HEK293 (cell line): ENCODE results near the gene CYP2A6.
A peak's percentile ranks its signal among the peaks of the same experiment; 100 is the strongest.

Experiments
- GLIS1 ChIP-seq: fragments of 450-650 bp; formaldehyde crosslinking; IDR thresholded peaks from 2 replicates; pipeline ENCODE4 v1.5.1; 2016; ENCODE audit warnings: missing biosample characterization, missing genetic modification characterization
- HIC1 ChIP-seq: fragments of 450-650 bp; formaldehyde crosslinking; IDR thresholded peaks from 2 replicates; pipeline ENCODE4 v1.5.1; 2016; ENCODE audit warnings: missing biosample characterization, missing genetic modification characterization
- KLF8 ChIP-seq: fragments of 450-650 bp; formaldehyde crosslinking; IDR thresholded peaks from 2 replicates; pipeline ENCODE4 v1.5.1; 2016; ENCODE audit warnings: missing biosample characterization, missing genetic modification characterization
- PRDM2 ChIP-seq: fragments of 450-650 bp; formaldehyde crosslinking; IDR thresholded peaks from 2 replicates; pipeline ENCODE4 v1.5.1; 2016; ENCODE audit warnings: missing biosample characterization, missing genetic modification characterization, borderline replicate concordance
- SETDB1 ChIP-seq: IDR thresholded peaks from one replicate; pipeline ENCODE4 v1.6.1; 2017; ENCODE audit warnings: mild to moderate bottlenecking, low read length, moderate library complexity, mixed read lengths; ENCODE audit not compliant: insufficient read length
- YY1 ChIP-seq: fragments of 450-650 bp; formaldehyde crosslinking; IDR thresholded peaks from 2 replicates; pipeline ENCODE4 v1.5.1; 2018; ENCODE audit warnings: missing biosample characterization, missing genetic modification characterization
- ZBTB26 ChIP-seq: fragments of 450-650 bp; formaldehyde crosslinking; optimal IDR thresholded peaks from 2 replicates; pipeline ENCODE3; 2016; ENCODE audit warnings: missing biosample characterization, mild to moderate bottlenecking, missing genetic modification characterization
- ZFHX2 ChIP-seq: fragments of 450-650 bp; formaldehyde crosslinking; conservative IDR thresholded peaks from 2 replicates; pipeline ENCODE4 v1.5.1; 2016; ENCODE audit warnings: missing biosample characterization, missing genetic modification characterization
- ZNF114 ChIP-seq: fragments of 450-650 bp; formaldehyde crosslinking; IDR thresholded peaks from 2 replicates; pipeline ENCODE4 v1.5.0; 2017; ENCODE audit warnings: missing biosample characterization, missing genetic modification characterization
- ZNF202 ChIP-seq: fragments of 450-650 bp; formaldehyde crosslinking; IDR thresholded peaks from 2 replicates; pipeline ENCODE4 v1.5.1; 2016; ENCODE audit warnings: missing biosample characterization, missing genetic modification characterization, borderline replicate concordance
- ZNF394 ChIP-seq: fragments of 450-650 bp; formaldehyde crosslinking; IDR thresholded peaks from 2 replicates; pipeline ENCODE4 v1.5.1; 2016; ENCODE audit warnings: missing biosample characterization, missing genetic modification characterization, mild to moderate bottlenecking, moderate library complexity, borderline replicate concordance
- ZNF510 ChIP-seq: fragments of 450-650 bp; formaldehyde crosslinking; IDR thresholded peaks from 2 replicates; pipeline ENCODE4 v1.5.1; 2018; ENCODE audit warnings: mild to moderate bottlenecking, missing genetic modification characterization, missing biosample characterization; ENCODE audit not compliant: insufficient replicate concordance
- ZNF560 ChIP-seq: fragments of 450-650 bp; formaldehyde crosslinking; IDR thresholded peaks from 2 replicates; pipeline ENCODE4 v1.5.1; 2017; ENCODE audit warnings: missing biosample characterization, missing genetic modification characterization, borderline replicate concordance
- ZNF664 ChIP-seq: fragments of 450-650 bp; formaldehyde crosslinking; IDR thresholded peaks from 2 replicates; pipeline ENCODE4 v1.5.1; 2016; ENCODE audit warnings: missing biosample characterization, missing genetic modification characterization
- ZNF768 ChIP-seq: fragments of 450-650 bp; formaldehyde crosslinking; IDR thresholded peaks from 2 replicates; pipeline ENCODE4 v1.5.1; 2018; ENCODE audit warnings: missing biosample characterization, mild to moderate bottlenecking, missing genetic modification characterization
- ZNF791 ChIP-seq: fragments of 450-650 bp; formaldehyde crosslinking; IDR thresholded peaks from 2 replicates; pipeline ENCODE4 v1.5.1; 2016; ENCODE audit warnings: missing biosample characterization, missing genetic modification characterization
- ZSCAN4 ChIP-seq: fragments of 450-650 bp; formaldehyde crosslinking; IDR thresholded peaks from 2 replicates; pipeline ENCODE4 v1.5.1; 2017; ENCODE audit warnings: missing biosample characterization, missing genetic modification characterization
- TF ChIP-seq, protein P1 (sequence below): fragments of 450-650 bp; formaldehyde crosslinking; IDR thresholded peaks from 2 replicates; pipeline ENCODE4 v1.5.1; 2016; ENCODE audit warnings: missing biosample characterization, missing genetic modification characterization, low read depth
- TF ChIP-seq, protein P2 (sequence below): fragments of 450-650 bp; formaldehyde crosslinking; IDR thresholded peaks from 2 replicates; pipeline ENCODE4 v1.5.1; 2016; ENCODE audit warnings: missing biosample characterization, missing genetic modification characterization
- TF ChIP-seq, protein P3 (sequence below): fragments of 450-650 bp; formaldehyde crosslinking; IDR thresholded peaks from 2 replicates; pipeline ENCODE4 v1.5.1; 2016; ENCODE audit warnings: missing biosample characterization, missing genetic modification characterization
- TF ChIP-seq, protein P4 (sequence below): fragments of 450-650 bp; formaldehyde crosslinking; IDR thresholded peaks from 2 replicates; pipeline ENCODE4 v1.5.1; 2017; ENCODE audit warnings: missing biosample characterization, missing genetic modification characterization

CYP2A6 gene

GRCh38 chr19:40804783-40805242 is 45.4 kb downstream of the CYP2A6 start (continued):
- TF ChIP-seq, protein P1, sequence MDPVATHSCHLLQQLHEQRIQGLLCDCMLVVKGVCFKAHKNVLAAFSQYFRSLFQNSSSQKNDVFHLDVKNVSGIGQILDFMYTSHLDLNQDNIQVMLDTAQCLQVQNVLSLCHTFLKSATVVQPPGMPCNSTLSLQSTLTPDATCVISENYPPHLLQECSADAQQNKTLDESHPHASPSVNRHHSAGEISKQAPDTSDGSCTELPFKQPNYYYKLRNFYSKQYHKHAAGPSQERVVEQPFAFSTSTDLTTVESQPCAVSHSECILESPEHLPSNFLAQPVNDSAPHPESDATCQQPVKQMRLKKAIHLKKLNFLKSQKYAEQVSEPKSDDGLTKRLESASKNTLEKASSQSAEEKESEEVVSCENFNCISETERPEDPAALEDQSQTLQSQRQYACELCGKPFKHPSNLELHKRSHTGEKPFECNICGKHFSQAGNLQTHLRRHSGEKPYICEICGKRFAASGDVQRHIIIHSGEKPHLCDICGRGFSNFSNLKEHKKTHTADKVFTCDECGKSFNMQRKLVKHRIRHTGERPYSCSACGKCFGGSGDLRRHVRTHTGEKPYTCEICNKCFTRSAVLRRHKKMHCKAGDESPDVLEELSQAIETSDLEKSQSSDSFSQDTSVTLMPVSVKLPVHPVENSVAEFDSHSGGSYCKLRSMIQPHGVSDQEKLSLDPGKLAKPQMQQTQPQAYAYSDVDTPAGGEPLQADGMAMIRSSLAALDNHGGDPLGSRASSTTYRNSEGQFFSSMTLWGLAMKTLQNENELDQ (tag by site-specific recombination): no peak
- TF ChIP-seq, protein P2, sequence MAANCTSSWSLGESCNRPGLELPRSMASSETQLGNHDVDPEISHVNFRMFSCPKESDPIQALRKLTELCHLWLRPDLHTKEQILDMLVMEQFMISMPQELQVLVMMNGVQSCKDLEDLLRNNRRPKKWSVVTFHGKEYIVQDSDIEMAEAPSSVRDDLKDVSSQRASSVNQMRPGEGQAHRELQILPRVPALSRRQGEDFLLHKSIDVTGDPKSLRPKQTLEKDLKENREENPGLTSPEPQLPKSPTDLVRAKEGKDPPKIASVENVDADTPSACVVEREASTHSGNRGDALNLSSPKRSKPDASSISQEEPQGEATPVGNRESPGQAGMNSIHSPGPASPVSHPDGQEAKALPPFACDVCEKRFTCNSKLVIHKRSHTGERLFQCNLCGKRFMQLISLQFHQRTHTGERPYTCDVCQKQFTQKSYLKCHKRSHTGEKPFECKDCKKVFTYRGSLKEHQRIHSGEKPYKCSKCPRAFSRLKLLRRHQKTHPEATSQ (tag by site-specific recombination): no peak
- TF ChIP-seq ZNF791 (tag by site-specific recombination) (no peak), SETDB1 (no peak), ZNF768 (tag by site-specific recombination) (no peak), ZSCAN4 (tag by site-specific recombination) (no peak), ZFHX2 (tag by site-specific recombination) (no peak), ZNF114 (no peak), ZNF202 (tag by site-specific recombination) (no peak), GLIS1 (peak; percentile 31; the same call in 1 of the 2 replicates), HIC1 (tag by site-specific recombination) (no peak), ZNF510 (no peak), PRDM2 (tag by site-specific recombination) (no peak), ZBTB26 (tag by site-specific recombination) (no peak), ZNF394 (no peak), ZNF664 (tag by site-specific recombination) (no peak), YY1 (tag by site-specific recombination) (no peak), KLF8 (tag by site-specific recombination) (no peak), ZNF560 (no peak)
- TF ChIP-seq, protein P3, sequence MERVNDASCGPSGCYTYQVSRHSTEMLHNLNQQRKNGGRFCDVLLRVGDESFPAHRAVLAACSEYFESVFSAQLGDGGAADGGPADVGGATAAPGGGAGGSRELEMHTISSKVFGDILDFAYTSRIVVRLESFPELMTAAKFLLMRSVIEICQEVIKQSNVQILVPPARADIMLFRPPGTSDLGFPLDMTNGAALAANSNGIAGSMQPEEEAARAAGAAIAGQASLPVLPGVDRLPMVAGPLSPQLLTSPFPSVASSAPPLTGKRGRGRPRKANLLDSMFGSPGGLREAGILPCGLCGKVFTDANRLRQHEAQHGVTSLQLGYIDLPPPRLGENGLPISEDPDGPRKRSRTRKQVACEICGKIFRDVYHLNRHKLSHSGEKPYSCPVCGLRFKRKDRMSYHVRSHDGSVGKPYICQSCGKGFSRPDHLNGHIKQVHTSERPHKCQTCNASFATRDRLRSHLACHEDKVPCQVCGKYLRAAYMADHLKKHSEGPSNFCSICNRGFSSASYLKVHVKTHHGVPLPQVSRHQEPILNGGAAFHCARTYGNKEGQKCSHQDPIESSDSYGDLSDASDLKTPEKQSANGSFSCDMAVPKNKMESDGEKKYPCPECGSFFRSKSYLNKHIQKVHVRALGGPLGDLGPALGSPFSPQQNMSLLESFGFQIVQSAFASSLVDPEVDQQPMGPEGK (tag by site-specific recombination): peak; percentile 60
- TF ChIP-seq, protein P4, sequence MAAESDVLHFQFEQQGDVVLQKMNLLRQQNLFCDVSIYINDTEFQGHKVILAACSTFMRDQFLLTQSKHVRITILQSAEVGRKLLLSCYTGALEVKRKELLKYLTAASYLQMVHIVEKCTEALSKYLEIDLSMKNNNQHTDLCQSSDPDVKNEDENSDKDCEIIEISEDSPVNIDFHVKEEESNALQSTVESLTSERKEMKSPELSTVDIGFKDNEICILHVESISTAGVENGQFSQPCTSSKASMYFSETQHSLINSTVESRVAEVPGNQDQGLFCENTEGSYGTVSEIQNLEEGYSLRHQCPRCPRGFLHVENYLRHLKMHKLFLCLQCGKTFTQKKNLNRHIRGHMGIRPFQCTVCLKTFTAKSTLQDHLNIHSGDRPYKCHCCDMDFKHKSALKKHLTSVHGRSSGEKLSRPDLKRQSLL (tag by site-specific recombination): no peak
